H1 (cell line): ENCODE results near the gene ATP6V1C2. TPM values are rescaled to one million over a fixed set of nuclear protein-coding genes. Genes with fewer than 3 reads are reported as not detected.

ENCODE experiments used
- CTCF ChIA-PET: fragments of 300-600 bp; sonication (Branson Sonifier 250); formaldehyde crosslinking; loops from one replicate; lab custom pipeline; 2021; ENCODE audit not compliant: partially characterized antibody; lab: Charles Lee
- POLR2A ChIA-PET: fragments of 300-600 bp; sonication (Branson Sonifier 250); formaldehyde crosslinking; loops from one replicate; lab custom pipeline; 2021; ENCODE audit warnings: inconsistent platforms; ENCODE audit not compliant: partially characterized antibody; lab: Charles Lee
- DNase-seq, 2 experiments: peaks; one replicate each; pipeline versions ENCODE4 v3.0.0 to v3.0.0-alpha.2; 2010 to 2022; ENCODE audit warnings: low spot score in 2 of 2, low read depth in 1 of 2, mixed read lengths in 1 of 2
- FAIRE-seq: peaks from 2 replicates; lab custom pipeline; 2011; peaks lifted over from hg19 to GRCh38; lab: Jason Lieb, UNC
- H2AFZ ChIP-seq: 2 replicates; pipeline ENCODE4 v1.8.1; 2012; ENCODE audit warnings: low read length, inconsistent platforms
- H2AK5ac ChIP-seq: 2 replicates; pipeline ENCODE4 v1.6.1; 2013; ENCODE audit warnings: low read depth, low read length
- H2BK120ac ChIP-seq: replicated peaks from 2 replicates; pipeline ENCODE3; 2013; ENCODE audit warnings: low read depth, low read length, inconsistent platforms
- H2BK12ac ChIP-seq: 2 replicates; pipeline ENCODE4 v1.6.1; 2013; ENCODE audit warnings: low read depth, low read length
- H2BK15ac ChIP-seq: 2 replicates; pipeline ENCODE4 v1.6.1; 2013; ENCODE audit warnings: low read length
- H2BK20ac ChIP-seq: 2 replicates; pipeline ENCODE4 v1.6.1; 2013; ENCODE audit warnings: low read length
- H2BK5ac ChIP-seq: 2 replicates; pipeline ENCODE4 v1.6.1; 2013; ENCODE audit warnings: low read depth, low read length
- H3K14ac ChIP-seq: 2 replicates; pipeline ENCODE4 v1.6.1; 2013; ENCODE audit warnings: inconsistent platforms; ENCODE audit not compliant: insufficient read length
- H3K18ac ChIP-seq: 2 replicates; pipeline ENCODE4 v1.6.1; 2013; ENCODE audit warnings: low read length; ENCODE audit errors: extremely low read depth
- H3K23ac ChIP-seq: 2 replicates; pipeline ENCODE4 v1.6.1; 2013; ENCODE audit warnings: inconsistent platforms; ENCODE audit not compliant: insufficient read length
- H3K23me2 ChIP-seq: 2 replicates; pipeline ENCODE4 v1.6.1; 2013; ENCODE audit warnings: low read depth, low read length
- H3K27ac ChIP-seq: 2 replicates; pipeline ENCODE4 v1.6.1; 2011; ENCODE audit warnings: low read depth, low read length, inconsistent platforms
- H3K27me3 ChIP-seq, 4 experiments: replicated peaks in 1 of 4; 1 replicate in 1 of 4; 2 replicates in 3 of 4; pipeline versions ENCODE4 v1.6.1 to v1.8.1; 2011 to 2013; ENCODE audit warnings: low read length in 3 of 4, mild to moderate bottlenecking in 3 of 4, inconsistent platforms in 2 of 4, mixed read lengths in 2 of 4, moderate library complexity in 1 of 4; ENCODE audit not compliant: control insufficient read depth in 3 of 4, insufficient read depth in 3 of 4; ENCODE audit errors: extremely low read depth in 1 of 4
- H3K36me3 ChIP-seq, 4 experiments: 2 replicates each; pipeline versions ENCODE4 v1.6.1 to v1.8.1; 2011 to 2013; ENCODE audit warnings: mild to moderate bottlenecking in 4 of 4, low read length in 3 of 4, moderate library complexity in 2 of 4, control low read depth in 1 of 4, inconsistent platforms in 1 of 4; ENCODE audit not compliant: insufficient read depth in 4 of 4, control insufficient read depth in 2 of 4
- H3K4ac ChIP-seq: replicated peaks from 2 replicates; pipeline ENCODE3; 2013; ENCODE audit warnings: low read length, low read depth, mixed read lengths, inconsistent platforms; ENCODE audit not compliant: insufficient read length
- H3K4me1 ChIP-seq, 4 experiments: replicated peaks in 1 of 4; 1 replicate in 1 of 4; 2 replicates in 3 of 4; pipeline versions ENCODE4 v1.6.1 to v1.8.1; 2011 to 2013; ENCODE audit warnings: low read length in 3 of 4, inconsistent platforms in 2 of 4, mixed read lengths in 1 of 4; ENCODE audit not compliant: insufficient read depth in 4 of 4, control insufficient read depth in 3 of 4
- H3K4me2 ChIP-seq, 2 experiments: 2 replicates each; pipeline versions ENCODE4 v1.6.1 to v1.8.1; 2011 to 2013; ENCODE audit warnings: low read depth in 2 of 2, low read length in 2 of 2, control low read depth in 1 of 2, inconsistent platforms in 1 of 2, mild to moderate bottlenecking in 1 of 2; ENCODE audit not compliant: insufficient read depth in 1 of 2
- H3K4me3 ChIP-seq, 4 experiments: fragments of 200-600, 300-600 bp in 1 of 4; sonication (generic), shearing (Covaris generic), sonication (Bioruptor Twin) in 1 of 4; 2 replicates each; pipeline versions ENCODE4 v1.5.1 to v1.8.1; 2011 to 2016; ENCODE audit warnings: low read length in 4 of 4, low read depth in 3 of 4, control low read depth in 2 of 4, inconsistent platforms in 2 of 4, mild to moderate bottlenecking in 2 of 4, mixed read lengths in 1 of 4, moderate library complexity in 1 of 4; ENCODE audit not compliant: insufficient read depth in 2 of 4; ENCODE audit errors: extremely low read depth in 1 of 4
- H3K56ac ChIP-seq: replicated peaks from 2 replicates; pipeline ENCODE3; 2013; ENCODE audit warnings: low read depth, mild to moderate bottlenecking, mixed read lengths, low read length, inconsistent platforms; ENCODE audit not compliant: insufficient read length
- H3K79me1 ChIP-seq: 2 replicates; pipeline ENCODE4 v1.6.1; 2013; ENCODE audit warnings: low read depth, low read length, control low read depth
- H3K79me2 ChIP-seq, 2 experiments: 2 replicates each; pipeline versions ENCODE4 v1.6.1 to v1.8.1; 2012 to 2013; ENCODE audit warnings: low read length in 2 of 2, mild to moderate bottlenecking in 2 of 2, inconsistent platforms in 1 of 2; ENCODE audit not compliant: insufficient read depth in 2 of 2, control insufficient read depth in 1 of 2
- H3K9ac ChIP-seq, 4 experiments: replicated peaks in 1 of 4; 1 replicate in 1 of 4; 2 replicates in 3 of 4; pipeline versions ENCODE4 v1.6.1 to v1.8.1; 2011 to 2013; ENCODE audit warnings: low read depth in 3 of 4, low read length in 3 of 4, control low read depth in 2 of 4, mild to moderate bottlenecking in 2 of 4, moderate library complexity in 2 of 4, inconsistent platforms in 1 of 4; ENCODE audit errors: extremely low read depth in 1 of 4
- H3K9me3 ChIP-seq, 2 experiments: 2 replicates each; pipeline versions ENCODE4 v1.6.1 to v1.8.1; 2012 to 2013; ENCODE audit warnings: mild to moderate bottlenecking in 2 of 2, moderate library complexity in 2 of 2, control low read depth in 1 of 2, inconsistent platforms in 1 of 2, low read depth in 1 of 2, low read length in 1 of 2, mixed read lengths in 1 of 2; ENCODE audit not compliant: insufficient read depth in 2 of 2
- H4K20me1 ChIP-seq, 2 experiments: replicated peaks in 1 of 2; 2 replicates each; pipeline versions ENCODE3 to v1.8.1; 2011 to 2013; ENCODE audit warnings: inconsistent platforms in 2 of 2, low read length in 2 of 2, mild to moderate bottlenecking in 1 of 2; ENCODE audit not compliant: insufficient read depth in 2 of 2, control insufficient read depth in 1 of 2
- H4K5ac ChIP-seq: 2 replicates; pipeline ENCODE4 v1.6.1; 2013; ENCODE audit warnings: low read length, low read depth, mixed read lengths, inconsistent platforms; ENCODE audit not compliant: insufficient read length
- H4K8ac ChIP-seq: 2 replicates; pipeline ENCODE4 v1.8.0; 2013; ENCODE audit warnings: mild to moderate bottlenecking, moderate library complexity, low read length, inconsistent platforms; ENCODE audit not compliant: insufficient read depth; ENCODE audit errors: extremely low read depth
- H4K91ac ChIP-seq: replicated peaks from 2 replicates; pipeline ENCODE3; 2013; ENCODE audit warnings: low read length, mixed read lengths, inconsistent platforms; ENCODE audit not compliant: insufficient read length
- BACH1 ChIP-seq: IDR thresholded peaks from 2 replicates; pipeline ENCODE4 v1.6.1; 2012; ENCODE audit warnings: low read length, improper control_type of control experiment
- BCL11A ChIP-seq, 2 experiments: IDR thresholded peaks; one replicate each; pipeline ENCODE4 v1.6.1; 2011; ENCODE audit warnings: low read depth in 2 of 2, low read length in 2 of 2, mild to moderate bottlenecking in 2 of 2
- EP300 ChIP-seq, 2 experiments: IDR thresholded peaks; 1 replicate in 1 of 2; 2 replicates in 1 of 2; pipeline ENCODE4 v1.6.1; 2011 to 2012; ENCODE audit warnings: low read depth in 2 of 2, low read length in 2 of 2, mild to moderate bottlenecking in 2 of 2, borderline replicate concordance in 1 of 2, inconsistent platforms in 1 of 2, moderate library complexity in 1 of 2
- KDM1A ChIP-seq: fragments of 200-600, 300-600 bp; sonication (generic); IDR thresholded peaks from 2 replicates; pipeline ENCODE4 v1.7.1; 2016; ENCODE audit warnings: mild to moderate bottlenecking, low read length, borderline replicate concordance
- RFX5 ChIP-seq: IDR thresholded peaks from 2 replicates; pipeline ENCODE4 v1.6.1; 2011; ENCODE audit warnings: low read depth, low read length, improper control_type of control experiment, borderline replicate concordance
- RXRA ChIP-seq: IDR thresholded peaks from 2 replicates; pipeline ENCODE4 v1.6.1; 2011; ENCODE audit warnings: low read depth, mild to moderate bottlenecking, low read length, moderate library complexity; ENCODE audit not compliant: insufficient read depth
- WGBS, 2 experiments: shearing (Covaris generic) in 1 of 2; methylation state at CpG; one replicate each; pipeline versions ENCODE4 v1.1.6 to v1.1.7; 2013 to 2015; ENCODE audit warnings: low lambda C conversion rate in 2 of 2, mixed read lengths in 2 of 2, inconsistent platforms in 1 of 2, low coverage in 1 of 2, missing lambda C conversion rate in 1 of 2; ENCODE audit not compliant: insufficient replicate concordance in 2 of 2, insufficient coverage in 1 of 2, insufficient read length in 1 of 2; ENCODE audit errors: extremely low coverage in 1 of 2, missing lambda C conversion rate in 1 of 2; 5-methylcytosine and 5-hydroxymethylcytosine counted together
- polyA plus RNA-seq, 7 experiments: library from polyadenylated mRNA; depleted of rRNA in 3 of 7; stranded (reverse) in 5 of 7; unstranded in 2 of 7; fragments of >200 nt in 5 of 7; fragments of 200-250 nt in 2 of 7; gene quantifications; 1 replicate in 5 of 7; 2 replicates in 1 of 7; 4 replicates in 1 of 7; pipeline versions ENCODE4 v1.2.1 to v1.2.3, GENCODE V29; 2011 to 2013; ENCODE audit warnings: missing spikeins in 2 of 7, mixed read lengths in 2 of 7
- total RNA-seq: library from RNA; stranded (reverse); fragmentation: NEBNext Ultra II Directional; extraction: Animal tissue kit (Norgen Biotek cat#: 25700); gene quantifications from 2 replicates; pipeline ENCODE4 v1.2.1, GENCODE V29; 2021

Gene ATP6V1C2
- total and polyA plus RNA-seq, 2 of the 8 experiments (the other 6 are each of a cell fraction or from before 2014, with no cell fraction given): 0.29 to 0.74 TPM

DNA sequence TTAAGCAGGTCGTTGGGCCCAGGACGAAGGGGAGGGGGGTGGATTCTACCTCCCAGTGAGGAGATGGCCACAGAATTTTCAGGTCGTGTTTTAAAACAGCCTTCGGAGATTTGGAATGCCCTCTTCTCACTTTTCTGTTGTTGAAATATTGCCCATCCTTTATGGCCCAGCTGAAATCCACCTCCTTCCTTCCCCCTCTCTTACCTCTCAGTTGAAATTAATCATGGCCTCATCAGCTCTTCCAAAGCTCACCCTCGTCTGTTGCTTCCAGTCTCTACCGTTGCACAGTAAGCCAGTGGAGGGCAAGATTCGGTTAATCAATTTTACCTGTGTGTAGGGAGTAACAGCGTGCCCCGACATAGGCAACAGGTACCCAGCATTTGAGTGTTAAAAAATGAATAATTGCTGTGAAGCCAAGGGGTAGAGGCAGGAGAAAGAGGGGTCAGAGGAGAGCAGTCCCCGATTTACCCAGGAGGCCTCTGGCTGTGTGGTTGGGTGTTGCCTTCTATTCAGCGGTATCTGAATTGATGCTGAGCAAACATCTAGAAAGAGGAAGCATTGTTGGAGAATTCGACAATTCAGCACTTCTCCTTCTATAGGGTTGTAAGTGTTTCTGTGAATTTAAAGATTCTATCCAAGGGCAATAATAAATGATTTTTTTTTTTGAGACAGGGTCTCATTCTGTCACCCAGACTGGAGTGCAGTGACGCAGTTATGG, 99.7 kb downstream of the ATP6V1C2 start:
- Histone ChIP-seq H3K4me3 (no peak overlapping the region), H2AFZ (no peak overlapping the region), H4K91ac (no peak overlapping the region), H3K23ac (no peak overlapping the region), H3K27me3 (no peaks in the 10 kb centered on the region), H4K5ac (no peak overlapping the region), H2BK120ac (no peak overlapping the region), H3K36me3 (no peaks in the 10 kb centered on the region), H4K20me1 (no peaks in the 10 kb centered on the region), H3K79me2 (no peaks in the 10 kb centered on the region), H2BK15ac (no peak overlapping the region), H3K4me2 (no peak overlapping the region), H3K27ac (no peak overlapping the region), H3K18ac (no peak overlapping the region), H3K9ac (no peak overlapping the region), H2BK20ac (no peak overlapping the region), H3K23me2 (no peaks in the 10 kb centered on the region; the same call in 1 of the 2 replicates), H3K56ac (no peak overlapping the region), H3K9me3 (no peaks in the 10 kb centered on the region), H2BK12ac (no peak overlapping the region), H3K79me1 (no peaks in the 10 kb centered on the region), H3K14ac (no peak overlapping the region), H3K4ac (no peak overlapping the region), H4K8ac (no peak overlapping the region), H2AK5ac (no peak overlapping the region), H3K4me1 (no peaks in the 10 kb centered on the region; a peak in 1 of 7 replicates), H2BK5ac (no peak overlapping the region)
- FAIRE-seq: no peak
- no peak for DNase-seq
- ChIA-PET POLR2A (interaction anchor here (1.3 kb wide), 1 partner anchor 9 kb away, joined by 5 read pairs; the partner anchor contains the start of gene PDIA6), CTCF (interaction anchor here (0.8 to 9.5 kb wide), 7 partner anchors 11 to 311 kb away, joined by 3 to 112 read pairs (median 5); a partner anchor contains a TSS)
- WGBS, 2 experiments: 91% methylated on average over 13 of the region's 13 CpGs; no CpG with 5 or more reads in 1 of the 2 experiments
- TF ChIP-seq EP300 (IDR thresholded peaks at IDR 0.05; ENCODE audit: borderline replicate concordance in 1 of 2, low read depth in 2 of 2, low read length in 2 of 2) (no peak), RXRA (no peak), KDM1A (no peak), BACH1 (no peak), BCL11A (IDR thresholded peaks at IDR 0.05; ENCODE audit: low read depth in 2 of 2, low read length in 2 of 2) (no peak), RFX5 (no peak)
